Amniotic epithelial cell (primary cell): ENCODE measurements around the gene PEX11B.

Experiments
- DNase-seq: peaks from one replicate; pipeline ENCODE4 v3.0.0-alpha.2; 2010; ENCODE audit warnings: low read depth

Gene PEX11B

GRCh38 chr1:145871994-145872924, 46.3 kb downstream of the PEX11B start:
- peak; percentile 32 for DNase-seq

DNA sequence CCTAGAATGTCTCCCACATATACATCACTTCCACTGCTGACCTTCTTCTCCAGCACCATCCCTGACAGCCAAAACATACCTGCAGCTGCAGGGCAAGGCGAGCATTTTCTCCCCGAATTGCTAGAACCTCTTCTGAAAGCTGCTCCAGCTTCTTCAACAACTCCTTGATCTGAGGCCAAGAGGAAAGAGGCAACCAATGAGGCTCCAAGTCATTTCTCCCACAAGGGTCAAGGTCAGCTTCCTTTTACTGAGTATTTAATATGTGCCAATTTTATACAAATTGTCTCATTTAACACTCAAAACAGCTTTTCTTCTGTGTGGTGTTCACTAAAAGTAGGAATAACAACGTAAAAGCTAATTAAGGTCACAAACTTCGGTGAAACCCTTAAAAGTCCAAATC, 50.3 kb downstream of the PEX11B start:
- no peak for DNase-seq

GRCh38 chr1:145863282-145864018, 55.1 kb downstream of the PEX11B start:
- DNase-seq: no peak
